Measurements from ENCODE around the gene AVEN.

DNA sequence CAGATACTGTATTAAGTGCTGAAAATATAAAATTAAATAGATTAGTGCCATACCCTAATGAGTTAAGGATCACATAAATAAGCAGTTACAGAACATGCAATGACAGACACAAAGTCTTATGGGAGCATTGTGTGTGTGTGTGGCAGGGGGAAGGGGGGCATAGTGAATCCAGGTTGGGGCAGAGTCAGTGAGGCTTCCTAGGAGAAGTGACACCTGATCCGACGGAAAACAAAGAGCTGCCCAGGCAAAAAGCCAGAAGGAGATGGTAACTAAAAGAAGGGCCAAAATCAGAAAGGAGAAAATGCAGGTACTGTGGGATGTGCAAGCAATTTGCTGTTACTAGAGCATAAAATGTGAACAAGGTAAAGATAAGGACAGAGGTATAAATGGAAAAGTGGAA, 150.8 kb downstream of the AVEN start:
- no peak for TF ChIP-seq ZNF384 (IDR thresholded peaks at IDR 0.05)
- no peak for TF ChIP-seq LEF1 (IDR thresholded peaks at IDR 0.05; ENCODE audit: borderline replicate concordance)
- no peak for TF ChIP-seq ELF4 (IDR thresholded peaks at IDR 0.05)
- no peak for TF ChIP-seq CTBP1 (IDR thresholded peaks at IDR 0.05; ENCODE audit: borderline replicate concordance)
- TF ChIP-seq FOXA1 (IDR thresholded peaks at IDR 0.05), result no peak
- TF ChIP-seq BHLHE40 (IDR thresholded peaks at IDR 0.05; ENCODE audit: borderline replicate concordance), result no peak
- TF ChIP-seq SP1 (IDR thresholded peaks at IDR 0.05), result no peak
- TF ChIP-seq HDGF (IDR thresholded peaks at IDR 0.05; ENCODE audit: borderline replicate concordance), result no peak
- TF ChIP-seq FOXM1 (IDR thresholded peaks at IDR 0.05; ENCODE audit: borderline replicate concordance), result no peak
- no peak for TF ChIP-seq SUZ12 (IDR thresholded peaks at IDR 0.05)
